GM23248 (cell line): ENCODE results near the gene KLHL10.

ENCODE experiments used
- EZH2 ChIP-seq: fragments of 200-600 bp; sonication (generic); IDR thresholded peaks from 2 replicates; pipeline ENCODE4 v1.6.1; 2018; ENCODE audit warnings: antibody characterized with exemption, mild to moderate bottlenecking; ENCODE audit not compliant: insufficient read depth, poor library complexity, severe bottlenecking
- EZH2phosphoT487 ChIP-seq: fragments of 200-600 bp; sonication (generic); IDR thresholded peaks from 2 replicates; pipeline ENCODE4 v1.6.1; 2018; ENCODE audit warnings: antibody characterized with exemption, moderate library complexity, mild to moderate bottlenecking, low read depth; ENCODE audit not compliant: insufficient read depth

GRCh38 chr17:41836550-41837196 is 952 bp upstream of the KLHL10 start:
- TF ChIP-seq EZH2phosphoT487 (no peak), EZH2 (no peak)
